PC-3 (cell line): ENCODE results near the gene CHM.

Experiments used
- EZH2phosphoT487 ChIP-seq: fragments of 300-600 bp; sonication (generic); IDR thresholded peaks from 2 replicates; pipeline ENCODE4 v1.6.1; 2018; ENCODE audit warnings: mild to moderate bottlenecking, antibody characterized with exemption, low read length, borderline replicate concordance
- TF ChIP-seq, protein P1 (sequence below): fragments of 300-600 bp; sonication (generic); conservative IDR thresholded peaks from 2 replicates; pipeline ENCODE4 v1.5.1; 2017; ENCODE audit warnings: antibody characterized with exemption, low read depth, mild to moderate bottlenecking, low read length

DNA sequence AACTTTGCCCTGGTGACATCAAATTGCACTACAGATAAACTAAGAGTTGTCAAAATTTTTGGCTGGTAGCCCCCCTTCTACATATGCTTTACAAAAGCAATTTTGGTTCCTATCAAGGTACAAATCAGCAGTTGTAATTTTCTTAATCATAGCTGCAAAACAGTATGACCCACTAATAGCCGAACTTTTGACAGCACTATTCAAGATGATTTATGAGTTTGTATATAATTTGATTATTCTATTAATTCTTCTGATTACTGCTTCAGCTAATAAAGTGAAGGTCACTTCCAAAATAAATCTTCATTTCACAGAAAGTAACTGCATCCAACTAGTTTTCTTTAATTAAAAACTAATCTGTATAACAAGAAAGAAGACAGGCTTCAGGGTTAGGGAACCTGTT, 119.6 kb downstream of the CHM start:
- TF ChIP-seq, protein P1, sequence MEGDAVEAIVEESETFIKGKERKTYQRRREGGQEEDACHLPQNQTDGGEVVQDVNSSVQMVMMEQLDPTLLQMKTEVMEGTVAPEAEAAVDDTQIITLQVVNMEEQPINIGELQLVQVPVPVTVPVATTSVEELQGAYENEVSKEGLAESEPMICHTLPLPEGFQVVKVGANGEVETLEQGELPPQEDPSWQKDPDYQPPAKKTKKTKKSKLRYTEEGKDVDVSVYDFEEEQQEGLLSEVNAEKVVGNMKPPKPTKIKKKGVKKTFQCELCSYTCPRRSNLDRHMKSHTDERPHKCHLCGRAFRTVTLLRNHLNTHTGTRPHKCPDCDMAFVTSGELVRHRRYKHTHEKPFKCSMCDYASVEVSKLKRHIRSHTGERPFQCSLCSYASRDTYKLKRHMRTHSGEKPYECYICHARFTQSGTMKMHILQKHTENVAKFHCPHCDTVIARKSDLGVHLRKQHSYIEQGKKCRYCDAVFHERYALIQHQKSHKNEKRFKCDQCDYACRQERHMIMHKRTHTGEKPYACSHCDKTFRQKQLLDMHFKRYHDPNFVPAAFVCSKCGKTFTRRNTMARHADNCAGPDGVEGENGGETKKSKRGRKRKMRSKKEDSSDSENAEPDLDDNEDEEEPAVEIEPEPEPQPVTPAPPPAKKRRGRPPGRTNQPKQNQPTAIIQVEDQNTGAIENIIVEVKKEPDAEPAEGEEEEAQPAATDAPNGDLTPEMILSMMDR: no peak
- TF ChIP-seq EZH2phosphoT487: no peak
